ENCODE results near the gene NSL1.

NSL1 gene

DNA sequence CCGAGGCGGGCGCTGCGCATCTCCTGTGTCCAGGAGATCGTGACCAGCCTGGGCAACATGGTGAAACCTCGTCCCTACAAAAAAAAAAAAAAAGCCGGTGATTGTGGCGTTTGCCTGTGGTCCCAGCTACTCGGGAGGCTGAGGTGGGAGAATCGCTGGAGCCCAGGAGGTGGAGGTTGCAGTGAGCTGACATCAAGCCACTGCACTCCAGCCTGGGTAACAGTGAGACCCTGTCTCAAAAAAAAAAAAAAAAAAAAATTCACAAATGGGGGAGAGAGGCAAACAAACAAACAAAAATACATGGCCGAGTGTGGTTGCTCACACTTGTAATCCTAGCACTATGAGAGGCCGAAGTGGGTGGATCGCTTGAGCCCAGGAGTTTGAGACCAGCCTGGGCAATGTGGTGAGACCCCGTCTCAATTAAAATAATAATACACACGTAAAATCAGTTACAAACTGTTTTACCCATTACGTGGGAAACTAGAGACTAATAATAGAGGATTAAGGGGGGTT, 875 bp upstream of the NSL1 start:
- Histone ChIP-seq H3K27ac (peak overlapping the region; percentile 80), H3K4me3 (ENCODE audit: low read depth, low read length) (peak overlapping the region; percentile 95), H3K27me3 (replicated peaks) (no peaks in the 10 kb centered on the region), H3K36me3 (replicated peaks) (peaks cover 3% of the 10 kb centered on the region)
- no peak for DNase-seq
- in situ Hi-C loops (cut with HindIII; ENCODE audit: low pct_ligation_motif_present, low sequenced_read_pairs) = no loop called here
- TF ChIP-seq, protein P1, sequence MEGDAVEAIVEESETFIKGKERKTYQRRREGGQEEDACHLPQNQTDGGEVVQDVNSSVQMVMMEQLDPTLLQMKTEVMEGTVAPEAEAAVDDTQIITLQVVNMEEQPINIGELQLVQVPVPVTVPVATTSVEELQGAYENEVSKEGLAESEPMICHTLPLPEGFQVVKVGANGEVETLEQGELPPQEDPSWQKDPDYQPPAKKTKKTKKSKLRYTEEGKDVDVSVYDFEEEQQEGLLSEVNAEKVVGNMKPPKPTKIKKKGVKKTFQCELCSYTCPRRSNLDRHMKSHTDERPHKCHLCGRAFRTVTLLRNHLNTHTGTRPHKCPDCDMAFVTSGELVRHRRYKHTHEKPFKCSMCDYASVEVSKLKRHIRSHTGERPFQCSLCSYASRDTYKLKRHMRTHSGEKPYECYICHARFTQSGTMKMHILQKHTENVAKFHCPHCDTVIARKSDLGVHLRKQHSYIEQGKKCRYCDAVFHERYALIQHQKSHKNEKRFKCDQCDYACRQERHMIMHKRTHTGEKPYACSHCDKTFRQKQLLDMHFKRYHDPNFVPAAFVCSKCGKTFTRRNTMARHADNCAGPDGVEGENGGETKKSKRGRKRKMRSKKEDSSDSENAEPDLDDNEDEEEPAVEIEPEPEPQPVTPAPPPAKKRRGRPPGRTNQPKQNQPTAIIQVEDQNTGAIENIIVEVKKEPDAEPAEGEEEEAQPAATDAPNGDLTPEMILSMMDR (IDR thresholded peaks at IDR 0.05; ENCODE audit: low read depth, low read length, missing control alignments) = no peak

DNA sequence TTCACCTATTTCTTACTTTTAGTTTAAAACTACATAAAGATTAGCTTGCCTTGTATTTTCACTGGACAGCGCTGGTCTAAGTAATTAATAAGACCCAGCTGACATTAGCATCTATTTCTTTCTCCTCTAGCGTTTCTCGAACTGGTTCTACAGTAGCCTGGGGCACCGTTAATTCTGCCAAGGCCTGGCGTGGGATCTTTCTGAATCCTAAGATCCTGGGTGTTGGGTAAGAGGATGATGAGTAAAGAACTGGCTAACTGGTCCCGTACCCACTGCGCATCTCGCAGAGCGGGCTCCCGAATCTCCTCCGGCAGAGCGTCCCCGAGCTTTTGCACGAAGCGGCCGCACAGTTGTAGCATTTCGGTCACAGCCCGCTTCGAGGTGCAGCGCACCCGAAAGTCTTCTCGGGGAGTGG, 309 bp downstream of the NSL1 start:
- no peaks in the 10 kb centered on the region for H3K36me3 ChIP-seq (replicated peaks)
- peak overlapping the region; percentile 80 for H3K27ac ChIP-seq
- in situ Hi-C loops (cut with HindIII; ENCODE audit: low pct_ligation_motif_present, low sequenced_read_pairs) = no loop called here
- TF ChIP-seq, protein P1 (IDR thresholded peaks at IDR 0.05; ENCODE audit: low read depth, low read length, missing control alignments) = no peak
- no peaks in the 10 kb centered on the region for H3K27me3 ChIP-seq (replicated peaks)
- peak; percentile 47 for DNase-seq
- H3K4me3 ChIP-seq (ENCODE audit: low read depth, low read length) = peak overlapping the region; percentile 95

- Histone ChIP-seq H3K27me3 (replicated peaks) (no peaks in the 10 kb centered on the region), H3K27ac (no peak overlapping the region), H3K36me3 (replicated peaks) (peaks cover under 1% of the 10 kb centered on the region), H3K4me3 (ENCODE audit: low read depth, low read length) (no peak overlapping the region)
- in situ Hi-C loops (cut with HindIII; ENCODE audit: low pct_ligation_motif_present, low sequenced_read_pairs) = no loop called here
- TF ChIP-seq, protein P1 (IDR thresholded peaks at IDR 0.05; ENCODE audit: low read depth, low read length, missing control alignments) = no peak
- DNase-seq = no peak
These were observed 5.7 kb downstream of the NSL1 start for GRCh38 chr1:212785871-212786270.

DNA sequence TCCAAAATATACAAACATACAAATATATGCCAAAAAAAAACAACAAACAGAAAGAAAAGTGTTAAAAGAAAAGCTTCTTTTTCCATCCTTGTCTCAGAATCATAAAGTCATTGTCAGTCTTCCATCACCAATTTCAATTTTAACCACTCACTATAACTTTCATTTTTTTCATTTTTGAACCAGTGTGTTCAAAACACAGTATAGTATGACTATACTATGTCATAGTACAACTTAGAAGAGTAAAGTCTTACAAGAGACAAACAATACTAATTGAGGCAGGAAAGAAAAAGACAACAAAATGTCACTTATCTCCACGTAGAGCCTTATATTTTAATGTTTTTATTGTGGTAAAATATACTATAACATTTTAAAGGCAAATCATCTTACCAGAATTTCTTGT, 7.6 kb downstream of the NSL1 start:
- Histone ChIP-seq H3K27ac (no peak overlapping the region), H3K4me3 (ENCODE audit: low read depth, low read length) (no peak overlapping the region), H3K36me3 (replicated peaks) (peaks cover 3% of the 10 kb centered on the region), H3K27me3 (replicated peaks) (no peaks in the 10 kb centered on the region)
- TF ChIP-seq, protein P1 (IDR thresholded peaks at IDR 0.05; ENCODE audit: low read depth, low read length, missing control alignments) = no peak
- no peak for DNase-seq
- in situ Hi-C loops (cut with HindIII; ENCODE audit: low pct_ligation_motif_present, low sequenced_read_pairs) = no loop called here

DNA sequence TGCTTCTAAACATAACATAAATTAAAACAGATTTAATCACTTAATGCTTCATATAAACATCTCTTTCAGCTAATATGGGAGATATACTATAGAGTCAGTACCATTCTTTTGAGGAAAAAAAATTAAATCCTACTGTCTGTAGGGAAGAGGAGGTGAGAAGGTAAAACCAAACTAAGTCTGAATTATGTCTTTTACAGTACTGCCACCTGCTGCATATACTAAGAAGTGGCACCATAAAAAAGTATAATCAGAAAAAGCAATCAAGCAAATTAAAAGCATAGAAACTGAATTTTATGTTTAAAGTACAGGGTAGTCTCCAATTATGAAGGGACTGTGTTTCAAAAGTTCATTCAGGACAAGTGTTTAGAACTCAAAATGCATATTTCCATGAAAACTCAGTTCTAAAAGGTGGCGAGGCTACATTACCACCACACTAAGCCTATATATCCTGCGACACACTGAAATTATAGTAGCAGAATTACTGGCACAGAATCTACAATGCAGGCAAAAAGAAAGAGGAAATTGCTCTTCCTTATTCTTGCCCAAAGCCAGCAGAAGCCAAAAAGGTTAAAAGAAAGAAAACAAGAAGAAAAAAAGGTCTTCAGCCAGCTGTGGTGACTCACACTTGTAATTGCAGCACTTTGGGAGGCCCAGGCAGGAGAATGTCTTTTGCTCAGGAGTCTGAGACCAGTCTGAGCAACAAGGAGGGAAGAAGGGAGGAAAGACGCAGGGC, 9.0 kb downstream of the NSL1 start:
- TF ChIP-seq, protein P1 (IDR thresholded peaks at IDR 0.05; ENCODE audit: low read depth, low read length, missing control alignments) = peak; percentile 26
- Histone ChIP-seq H3K27ac (peak overlapping the region; percentile 43), H3K36me3 (replicated peaks) (peaks cover 3% of the 10 kb centered on the region), H3K4me3 (ENCODE audit: low read depth, low read length) (no peak overlapping the region), H3K27me3 (replicated peaks) (no peaks in the 10 kb centered on the region)
- DNase-seq = peak; percentile 38
- in situ Hi-C loops (cut with HindIII; ENCODE audit: low pct_ligation_motif_present, low sequenced_read_pairs) = no loop called here
